H9 (cell line): ENCODE data around the gene CCR3. TPM values are rescaled to one million over a fixed set of nuclear protein-coding genes. Genes with fewer than 3 reads are reported as not detected.

Experiments used
- DNase-seq: peaks from one replicate; pipeline ENCODE4 v3.0.0-alpha.2; 2017
- H2AFZ ChIP-seq: one replicate; pipeline ENCODE4 v1.6.1; 2013; ENCODE audit warnings: mild to moderate bottlenecking, low read length, control low read depth, moderate library complexity
- H2AK5ac ChIP-seq: 2 replicates; pipeline ENCODE4 v1.6.1; 2013; ENCODE audit warnings: low read length, control low read depth, mixed read lengths; ENCODE audit not compliant: insufficient read length
- H2BK120ac ChIP-seq: one replicate; pipeline ENCODE4 v1.6.1; 2013; ENCODE audit warnings: low read depth, mild to moderate bottlenecking, low read length, control low read depth, inconsistent platforms; ENCODE audit not compliant: poor library complexity, severe bottlenecking
- H2BK12ac ChIP-seq: 2 replicates; pipeline ENCODE4 v1.6.1; 2013; ENCODE audit warnings: low read length, control low read depth, mixed read lengths, low read depth; ENCODE audit not compliant: insufficient read length
- H2BK15ac ChIP-seq: 2 replicates; pipeline ENCODE4 v1.6.1; 2013; ENCODE audit warnings: low read depth, low read length, control low read depth
- H2BK20ac ChIP-seq: one replicate; pipeline ENCODE4 v1.6.1; 2013; ENCODE audit warnings: low read depth, mild to moderate bottlenecking, low read length, control low read depth, inconsistent platforms; ENCODE audit not compliant: poor library complexity, severe bottlenecking
- H2BK5ac ChIP-seq: 2 replicates; pipeline ENCODE4 v1.6.1; 2013; ENCODE audit warnings: low read length, control low read depth, mixed read lengths; ENCODE audit not compliant: insufficient read length
- H3K14ac ChIP-seq: 2 replicates; pipeline ENCODE4 v1.6.1; 2013; ENCODE audit warnings: low read length, control low read depth; ENCODE audit not compliant: insufficient read depth
- H3K18ac ChIP-seq: 2 replicates; pipeline ENCODE4 v1.6.1; 2013; ENCODE audit warnings: low read depth, mild to moderate bottlenecking, mixed read lengths, low read length, control low read depth; ENCODE audit not compliant: insufficient read length
- H3K23ac ChIP-seq: 2 replicates; pipeline ENCODE4 v1.6.1; 2013; ENCODE audit warnings: low read length, control low read depth, mixed read lengths, low read depth; ENCODE audit not compliant: insufficient read length
- H3K23me2 ChIP-seq: 2 replicates; pipeline ENCODE4 v1.6.1; 2013; ENCODE audit warnings: low read depth, mild to moderate bottlenecking, mixed read lengths, low read length, control low read depth; ENCODE audit not compliant: insufficient read length, poor library complexity, severe bottlenecking
- H3K27ac ChIP-seq: 2 replicates; pipeline ENCODE4 v1.5.1; 2013; ENCODE audit warnings: low read length, control low read depth, mixed read lengths, low read depth; ENCODE audit not compliant: insufficient read length
- H3K27me3 ChIP-seq: 2 replicates; pipeline ENCODE4 v1.6.1; 2013; ENCODE audit warnings: low read length, control low read depth, inconsistent platforms; ENCODE audit not compliant: insufficient read depth
- H3K4ac ChIP-seq: 2 replicates; pipeline ENCODE4 v1.6.1; 2013; ENCODE audit warnings: low read depth, mild to moderate bottlenecking, control low read depth, inconsistent platforms, low read length, moderate library complexity
- H3K4me1 ChIP-seq: 2 replicates; pipeline ENCODE4 v1.6.1; 2013; ENCODE audit warnings: low read length, control low read depth, inconsistent platforms; ENCODE audit not compliant: insufficient read depth
- H3K4me2 ChIP-seq: 2 replicates; pipeline ENCODE4 v1.6.1; 2013; ENCODE audit warnings: low read length, control low read depth, mixed read lengths; ENCODE audit not compliant: insufficient read length, insufficient read depth
- H3K56ac ChIP-seq: 2 replicates; pipeline ENCODE4 v1.6.1; 2013; ENCODE audit warnings: low read depth, mild to moderate bottlenecking, mixed read lengths, low read length, control low read depth; ENCODE audit not compliant: insufficient read length
- H3K79me1 ChIP-seq: 2 replicates; pipeline ENCODE4 v1.6.1; 2013; ENCODE audit warnings: low read depth, mild to moderate bottlenecking, moderate library complexity, low read length, control low read depth, inconsistent platforms; ENCODE audit not compliant: insufficient read depth, poor library complexity, severe bottlenecking
- H3K79me2 ChIP-seq: 2 replicates; pipeline ENCODE4 v1.6.1; 2013; ENCODE audit warnings: low read length, control low read depth, inconsistent platforms; ENCODE audit not compliant: insufficient read depth
- H3K9ac ChIP-seq: 2 replicates; pipeline ENCODE4 v1.6.1; 2013; ENCODE audit warnings: low read length, control low read depth, mixed read lengths; ENCODE audit not compliant: insufficient read length; ENCODE audit errors: extremely low read depth
- H3K9me3 ChIP-seq: one replicate; pipeline ENCODE4 v1.6.1; 2013; ENCODE audit warnings: low read depth, low read length, inconsistent platforms; ENCODE audit not compliant: control insufficient read depth
- H3T11ph ChIP-seq: one replicate; pipeline ENCODE4 v1.6.1; 2013; ENCODE audit warnings: mild to moderate bottlenecking, low read length, control low read depth, inconsistent platforms
- H4K20me1 ChIP-seq: one replicate; pipeline ENCODE4 v1.6.1; 2013; ENCODE audit not compliant: control insufficient read depth, insufficient read length, insufficient read depth
- H4K5ac ChIP-seq: 2 replicates; pipeline ENCODE4 v1.6.1; 2013; ENCODE audit warnings: low read depth, mild to moderate bottlenecking, mixed read lengths, low read length, control low read depth; ENCODE audit not compliant: insufficient read length
- H4K8ac ChIP-seq: replicated peaks from 2 replicates; pipeline ENCODE4 v1.6.1; 2013; ENCODE audit warnings: low read length, control low read depth, mixed read lengths, low read depth; ENCODE audit not compliant: insufficient read length
- H4K91ac ChIP-seq: 2 replicates; pipeline ENCODE4 v1.6.1; 2013; ENCODE audit warnings: low read depth, mild to moderate bottlenecking, moderate library complexity, mixed read lengths, low read length, control low read depth; ENCODE audit not compliant: insufficient read length
- H3K27ac Mint-ChIP-seq, 3 experiments: 2 replicates in 2 of 3; 3 replicates in 1 of 3; pipeline ENCODE4 v1.8.0; 2020 to 2021; ENCODE audit warnings: mixed read lengths in 3 of 3, mild to moderate bottlenecking in 1 of 3, moderate library complexity in 1 of 3
- H3K27me3 Mint-ChIP-seq: 2 replicates; pipeline ENCODE4 v1.8.0; 2021; ENCODE audit warnings: low read depth, mild to moderate bottlenecking, moderate library complexity, mixed read lengths
- H3K36me3 Mint-ChIP-seq, 3 experiments: 2 replicates in 2 of 3; 3 replicates in 1 of 3; pipeline ENCODE4 v1.8.0; 2020 to 2021; ENCODE audit warnings: low read depth in 3 of 3, mixed read lengths in 3 of 3; ENCODE audit not compliant: insufficient read depth in 1 of 3
- H3K4me1 Mint-ChIP-seq, 2 experiments: 2 replicates each; pipeline ENCODE4 v1.8.0; 2020; ENCODE audit warnings: mixed read lengths in 2 of 2
- H3K4me3 Mint-ChIP-seq, 2 experiments: 2 replicates in 1 of 2; 3 replicates in 1 of 2; pipeline ENCODE4 v1.8.0; 2020 to 2021; ENCODE audit warnings: mild to moderate bottlenecking in 2 of 2, mixed read lengths in 2 of 2, moderate library complexity in 1 of 2
- H3K9me3 Mint-ChIP-seq, 2 experiments: 2 replicates in 1 of 2; 3 replicates in 1 of 2; pipeline ENCODE4 v1.8.0; 2020; ENCODE audit warnings: mild to moderate bottlenecking in 2 of 2, mixed read lengths in 2 of 2, moderate library complexity in 1 of 2
- CTCF ChIP-seq: fragments of 200-600 bp; sonication (generic); conservative IDR thresholded peaks from 3 replicates; pipeline ENCODE4 v1.8.0; 2021; ENCODE audit warnings: antibody characterized with exemption, mild to moderate bottlenecking
- WGBS: extraction: QIAGEN DNeasy Blood & Tissue Kit; methylation state at CpG from one replicate; pipeline ENCODE4 v1.1.7; 2013; ENCODE audit warnings: missing lambda C conversion rate, low lambda C conversion rate, mixed read lengths; ENCODE audit not compliant: insufficient read length; ENCODE audit errors: extremely low coverage; 5-methylcytosine and 5-hydroxymethylcytosine counted together
- total RNA-seq: library from RNA; stranded (reverse); gene quantifications from 2 replicates; pipeline ENCODE4 v1.2.1, GENCODE V29; 2021

The CCR3 gene
- total RNA-seq, 1 experiment from 2014 or later: not detected

- Histone ChIP-seq H3K56ac (no peak overlapping the region), H3K79me1 (no peaks in the 10 kb centered on the region), H4K8ac (no peak overlapping the region), H3K4ac (no peak overlapping the region), H2AFZ (no peak overlapping the region), H3K9me3 (no peaks in the 10 kb centered on the region), H3K14ac (no peak overlapping the region), H4K20me1 (no peaks in the 10 kb centered on the region), H3K27ac (no peak overlapping the region), H3K79me2 (no peaks in the 10 kb centered on the region), H4K5ac (no peak overlapping the region), H3K4me2 (no peak overlapping the region), H2BK15ac (no peak overlapping the region), H3K9ac (no peak overlapping the region), H2BK5ac (no peak overlapping the region), H2BK120ac (no peak overlapping the region), H3K27me3 (no peaks in the 10 kb centered on the region), H3K23me2 (no peaks in the 10 kb centered on the region), H2BK20ac (no peak overlapping the region), H3K4me1 (no peaks in the 10 kb centered on the region), H3K18ac (no peak overlapping the region), H2AK5ac (no peak overlapping the region), H4K91ac (no peak overlapping the region), H3T11ph (no peak overlapping the region), H2BK12ac (no peak overlapping the region), H3K23ac (no peak overlapping the region)
- TF ChIP-seq CTCF: no peak
- Mint-ChIP-seq H3K4me1 (no peaks in the 10 kb centered on the region), H3K27me3 (peaks cover 5% of the 10 kb centered on the region), H3K9me3 (peaks cover 15 to 22% of the 10 kb centered on the region in 2 experiments), H3K36me3 (peaks cover 0 to 11% (median 2%) of the 10 kb centered on the region in 3 experiments; a peak in 3 of 7 replicates), H3K4me3 (no peak overlapping the region), H3K27ac (no peak overlapping the region)
- no peak for DNase-seq
- WGBS: no CpG with 5 or more reads among the region's 1 CpG
These were observed 10.7 kb downstream of the CCR3 start for GRCh38 chr3:46252980-46253379.
